ENCODE measurements around the gene ELN. TPM values are rescaled to one million over a fixed set of nuclear protein-coding genes. Genes with fewer than 3 reads are reported as not detected.

ELN gene
- total and polyA plus RNA-seq, 2 experiments from 2014 or later: 539 to 698 TPM

- Histone ChIP-seq H3K4me1 (ENCODE audit: insufficient read depth) (peaks cover 32% of the 10 kb centered on the region), H3K36me3 (ENCODE audit: low read depth) (no peaks in the 10 kb centered on the region), H3K4me3 (no peak overlapping the region), H3K27ac (no peak overlapping the region), H3K27me3 (replicated peaks; ENCODE audit: insufficient read depth) (no peaks in the 10 kb centered on the region), H3K4me2 (ENCODE audit: unreplicated experiment) (no peak overlapping the region), H3K9me2 (ENCODE audit: insufficient read depth) (no peaks in the 10 kb centered on the region), H3K9me3 (ENCODE audit: low read depth) (no peaks in the 10 kb centered on the region), H4K20me1 (ENCODE audit: insufficient read depth) (no peaks in the 10 kb centered on the region), H2AFZ (no peak overlapping the region), H3F3A (ENCODE audit: insufficient read depth) (peaks cover 4% of the 10 kb centered on the region; the same call in 1 of the 2 replicates), H3K79me2 (ENCODE audit: insufficient read depth) (peaks cover 6% of the 10 kb centered on the region; the same call in 1 of the 2 replicates), H3K9ac (no peak overlapping the region; the same call in 1 of the 2 replicates)
- TF ChIP-seq EZH2phosphoT487 (IDR thresholded peaks at IDR 0.05; ENCODE audit: insufficient read depth, low read depth): no peak
- WGBS, 2 experiments (ENCODE audit: low coverage in 1 of 2, low lambda C conversion rate in 2 of 2, missing lambda C conversion rate in 2 of 2): 49 to 56% methylated on average over 34 to 36 of the region's 37 CpGs
- DNase-seq: peak; percentile 50
- in situ Hi-C loops (cut with MboI): no loop called here
Measured at GRCh38 chr7:74033372-74034311, 5.7 kb downstream of the ELN start.

- no peak overlapping the region for H3K27ac ChIP-seq
- H4K20me1 ChIP-seq (ENCODE audit: insufficient read depth): no peaks in the 10 kb centered on the region
- H3F3A ChIP-seq (ENCODE audit: insufficient read depth): no peaks in the 10 kb centered on the region
- no peak overlapping the region for H3K4me2 ChIP-seq (ENCODE audit: unreplicated experiment)
- no peaks in the 10 kb centered on the region for H3K36me3 ChIP-seq (ENCODE audit: low read depth)
- WGBS, 2 experiments (ENCODE audit: low coverage in 1 of 2, low lambda C conversion rate in 2 of 2, missing lambda C conversion rate in 2 of 2): 60 to 61% methylated on average over 8 of the region's 8 CpGs
- no peaks in the 10 kb centered on the region for H3K9me2 ChIP-seq (ENCODE audit: insufficient read depth)
- no peak overlapping the region for H2AFZ ChIP-seq
- peaks cover 2% of the 10 kb centered on the region; the same call in 1 of the 2 replicates for H3K4me1 ChIP-seq (ENCODE audit: insufficient read depth)
- H3K9me3 ChIP-seq (ENCODE audit: low read depth): no peaks in the 10 kb centered on the region
- no peak overlapping the region for H3K9ac ChIP-seq
- in situ Hi-C loops (cut with MboI): no loop called here
- no peaks in the 10 kb centered on the region for H3K79me2 ChIP-seq (ENCODE audit: insufficient read depth)
- DNase-seq: no peak
- TF ChIP-seq EZH2phosphoT487 (IDR thresholded peaks at IDR 0.05; ENCODE audit: insufficient read depth, low read depth): no peak
- no peak for TF ChIP-seq EZH2 (IDR thresholded peaks at IDR 0.05; ENCODE audit: insufficient read depth, poor library complexity, severe bottlenecking)
- no peaks in the 10 kb centered on the region for H3K27me3 ChIP-seq (replicated peaks; ENCODE audit: insufficient read depth)
- H3K4me3 ChIP-seq: no peak overlapping the region
Measured at GRCh38 chr7:74037609-74038008, 9.6 kb downstream of the ELN start.

GRCh38 chr7:74038194-74038961, 10.4 kb downstream of the ELN start:
- H3K9ac ChIP-seq: no peak overlapping the region
- WGBS, 2 experiments (ENCODE audit: low coverage in 1 of 2, low lambda C conversion rate in 2 of 2, missing lambda C conversion rate in 2 of 2): 64 to 68% methylated on average over 16 of the region's 16 CpGs
- H3K27me3 ChIP-seq (replicated peaks; ENCODE audit: insufficient read depth): no peaks in the 10 kb centered on the region
- H4K20me1 ChIP-seq (ENCODE audit: insufficient read depth): no peaks in the 10 kb centered on the region
- H3K4me1 ChIP-seq (ENCODE audit: insufficient read depth): no peaks in the 10 kb centered on the region
- H3K4me3 ChIP-seq: no peak overlapping the region
- no peaks in the 10 kb centered on the region for H3F3A ChIP-seq (ENCODE audit: insufficient read depth)
- H3K27ac ChIP-seq: no peak overlapping the region
- H3K4me2 ChIP-seq (ENCODE audit: unreplicated experiment): no peak overlapping the region
- no peak for TF ChIP-seq EZH2 (IDR thresholded peaks at IDR 0.05; ENCODE audit: insufficient read depth, poor library complexity, severe bottlenecking)
- TF ChIP-seq EZH2phosphoT487 (IDR thresholded peaks at IDR 0.05; ENCODE audit: insufficient read depth, low read depth): no peak
- DNase-seq: no peak
- no peak overlapping the region for H2AFZ ChIP-seq
- H3K9me2 ChIP-seq (ENCODE audit: insufficient read depth): no peaks in the 10 kb centered on the region
- no peaks in the 10 kb centered on the region for H3K79me2 ChIP-seq (ENCODE audit: insufficient read depth)
- in situ Hi-C loops (cut with MboI): no loop called here
- no peaks in the 10 kb centered on the region for H3K9me3 ChIP-seq (ENCODE audit: low read depth)
- H3K36me3 ChIP-seq (ENCODE audit: low read depth): no peaks in the 10 kb centered on the region

GRCh38 chr7:74039337-74039736, 11.4 kb downstream of the ELN start:
- H3K79me2 ChIP-seq (ENCODE audit: insufficient read depth): no peaks in the 10 kb centered on the region
- WGBS, 2 experiments (ENCODE audit: low coverage in 1 of 2, low lambda C conversion rate in 2 of 2, missing lambda C conversion rate in 2 of 2): 60 to 64% methylated on average over 11 of the region's 11 CpGs
- DNase-seq: no peak
- in situ Hi-C loops (cut with MboI): no loop called here
- H3K27me3 ChIP-seq (replicated peaks; ENCODE audit: insufficient read depth): no peaks in the 10 kb centered on the region
- H3K4me2 ChIP-seq (ENCODE audit: unreplicated experiment): no peak overlapping the region
- TF ChIP-seq EZH2phosphoT487 (IDR thresholded peaks at IDR 0.05; ENCODE audit: insufficient read depth, low read depth): no peak
- TF ChIP-seq EZH2 (IDR thresholded peaks at IDR 0.05; ENCODE audit: insufficient read depth, poor library complexity, severe bottlenecking): no peak
- no peak overlapping the region for H2AFZ ChIP-seq
- no peaks in the 10 kb centered on the region for H3K9me2 ChIP-seq (ENCODE audit: insufficient read depth)
- no peaks in the 10 kb centered on the region for H3K36me3 ChIP-seq (ENCODE audit: low read depth)
- no peaks in the 10 kb centered on the region for H3K4me1 ChIP-seq (ENCODE audit: insufficient read depth)
- H3K27ac ChIP-seq: no peak overlapping the region
- no peaks in the 10 kb centered on the region for H3K9me3 ChIP-seq (ENCODE audit: low read depth)
- H4K20me1 ChIP-seq (ENCODE audit: insufficient read depth): no peaks in the 10 kb centered on the region
- H3K4me3 ChIP-seq: no peak overlapping the region
- H3K9ac ChIP-seq: no peak overlapping the region
- H3F3A ChIP-seq (ENCODE audit: insufficient read depth): no peaks in the 10 kb centered on the region
